HG02943 (cell line): Measurements from ENCODE around the gene RAMP3.

Experiments used
- ATAC-seq: cut with Tn5 transposase; IDR thresholded peaks from one replicate; pipeline ENCODE4 v1.9.1; 2021; ENCODE audit warnings: mild to moderate bottlenecking, low read depth, moderate library complexity; ENCODE audit not compliant: unreplicated experiment

Gene RAMP3

DNA sequence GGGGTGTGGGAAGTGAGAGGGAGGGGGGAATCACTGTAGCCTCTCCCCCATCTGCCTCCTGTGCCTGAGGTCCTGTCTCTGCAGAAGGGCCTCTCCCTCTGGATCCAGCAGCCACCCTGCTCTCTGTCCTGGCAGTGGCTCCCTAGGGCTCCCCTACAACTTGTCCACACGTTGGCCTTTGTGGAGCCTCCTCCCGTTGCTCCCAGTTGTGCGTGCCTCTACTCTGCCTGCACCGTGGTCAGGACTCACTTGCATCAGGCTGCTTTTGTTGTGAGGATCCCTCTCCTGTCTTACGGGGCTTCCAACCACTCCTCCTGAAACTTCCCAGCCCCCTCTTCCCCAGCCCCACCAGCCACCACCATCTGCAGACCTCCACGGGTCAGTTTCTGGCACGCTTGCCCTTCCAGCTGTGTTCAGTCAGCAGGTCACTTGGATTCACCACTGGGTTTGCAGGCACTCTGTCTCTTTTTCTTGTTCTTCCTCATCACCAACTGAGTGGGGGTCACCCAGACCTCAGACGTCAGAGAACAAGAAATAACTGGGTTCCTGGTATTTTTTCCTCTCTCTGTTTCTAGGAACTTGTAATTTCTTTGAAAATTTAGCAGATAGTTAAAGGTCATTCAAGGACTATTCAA, 62.3 kb downstream of the RAMP3 start:
- no peak for ATAC-seq

DNA sequence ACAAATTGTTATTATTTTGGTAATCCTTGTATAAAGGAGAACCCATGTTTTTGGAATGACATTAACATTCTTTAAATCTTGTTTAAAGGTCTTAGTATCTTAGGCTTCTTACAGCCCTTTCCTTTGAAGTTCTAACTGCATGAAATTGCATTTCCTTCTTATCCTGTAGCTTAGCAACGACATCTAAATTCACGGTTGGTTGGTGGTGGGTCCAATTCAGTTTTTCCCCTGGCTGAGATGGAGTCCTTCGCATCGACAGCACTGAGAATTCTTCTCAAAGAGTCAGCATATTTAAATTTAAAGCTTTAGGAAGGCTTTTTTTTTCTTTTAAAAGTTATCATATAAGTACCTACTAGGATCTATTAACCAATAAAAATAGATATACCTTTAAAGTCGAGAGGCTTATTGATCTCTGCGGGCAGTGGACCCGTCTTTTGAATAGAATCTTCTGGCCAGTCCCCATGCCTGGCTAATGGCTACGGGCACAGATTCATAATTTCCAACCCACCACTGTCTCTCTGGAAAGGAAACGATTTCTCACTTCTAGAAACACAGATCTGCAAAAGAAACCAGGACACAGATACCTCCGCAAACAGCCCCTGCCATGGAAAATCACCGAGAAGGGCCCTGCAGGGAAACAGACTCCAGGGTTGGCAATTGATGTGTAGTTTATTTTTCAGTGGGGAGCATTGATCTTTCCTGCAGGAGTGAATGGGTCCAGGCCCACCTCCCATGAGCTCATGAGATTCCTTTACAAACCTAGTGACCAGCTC, 63.4 kb downstream of the RAMP3 start:
- no peak for ATAC-seq

DNA sequence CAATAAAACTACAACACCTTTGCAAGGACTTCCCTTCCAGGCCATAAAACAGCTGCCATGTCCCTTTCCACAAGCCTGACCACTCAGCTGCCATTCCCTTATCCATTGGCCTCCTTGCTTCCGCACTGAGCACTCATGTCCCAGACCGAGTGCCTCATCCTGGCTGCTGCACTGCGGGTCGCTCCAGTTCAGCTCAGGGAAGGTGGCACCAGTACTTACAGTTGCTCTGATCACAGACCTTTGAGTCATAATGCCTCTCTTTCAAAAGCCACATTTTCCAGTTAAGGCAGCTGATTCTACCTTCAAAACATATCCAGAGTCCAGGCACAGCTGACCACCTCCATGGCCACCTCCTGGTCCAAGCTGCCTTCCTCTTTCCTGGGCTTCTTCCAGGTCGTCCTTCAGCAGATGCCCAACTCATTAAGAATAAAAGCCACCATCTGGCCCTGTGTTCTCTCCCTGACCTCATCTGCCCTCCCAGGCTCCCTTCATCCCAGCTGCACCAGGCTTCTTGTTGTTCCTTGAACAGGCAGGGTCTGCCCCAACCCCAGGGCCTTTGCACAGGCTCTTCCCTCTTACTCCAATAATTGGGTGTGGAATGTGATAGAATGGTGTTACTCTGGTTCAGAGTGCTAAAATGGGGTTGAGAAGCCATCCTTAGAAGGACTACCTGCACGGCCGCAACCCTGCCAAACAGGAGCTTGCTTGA, 64.5 kb downstream of the RAMP3 start:
- no peak for ATAC-seq

DNA sequence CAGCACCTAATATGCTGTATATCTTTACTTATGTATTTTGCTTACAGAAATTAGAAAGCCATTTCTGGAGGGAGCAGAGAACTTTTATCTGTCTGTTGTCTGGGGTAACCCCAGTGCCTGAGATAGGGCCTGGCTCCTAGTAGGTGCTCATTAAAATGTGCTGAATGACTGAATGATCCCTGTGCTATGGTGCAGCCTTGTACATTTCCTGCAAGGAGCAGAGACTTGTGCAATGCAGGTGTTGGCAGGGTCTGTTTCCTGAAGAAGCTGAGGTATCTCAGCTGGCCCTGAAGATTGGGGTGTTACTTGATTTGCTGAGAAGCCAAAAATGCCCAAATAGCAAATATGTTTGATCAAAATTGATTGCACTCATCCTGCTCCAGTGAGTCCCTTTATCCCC, 65.5 kb downstream of the RAMP3 start:
- ATAC-seq = no peak

DNA sequence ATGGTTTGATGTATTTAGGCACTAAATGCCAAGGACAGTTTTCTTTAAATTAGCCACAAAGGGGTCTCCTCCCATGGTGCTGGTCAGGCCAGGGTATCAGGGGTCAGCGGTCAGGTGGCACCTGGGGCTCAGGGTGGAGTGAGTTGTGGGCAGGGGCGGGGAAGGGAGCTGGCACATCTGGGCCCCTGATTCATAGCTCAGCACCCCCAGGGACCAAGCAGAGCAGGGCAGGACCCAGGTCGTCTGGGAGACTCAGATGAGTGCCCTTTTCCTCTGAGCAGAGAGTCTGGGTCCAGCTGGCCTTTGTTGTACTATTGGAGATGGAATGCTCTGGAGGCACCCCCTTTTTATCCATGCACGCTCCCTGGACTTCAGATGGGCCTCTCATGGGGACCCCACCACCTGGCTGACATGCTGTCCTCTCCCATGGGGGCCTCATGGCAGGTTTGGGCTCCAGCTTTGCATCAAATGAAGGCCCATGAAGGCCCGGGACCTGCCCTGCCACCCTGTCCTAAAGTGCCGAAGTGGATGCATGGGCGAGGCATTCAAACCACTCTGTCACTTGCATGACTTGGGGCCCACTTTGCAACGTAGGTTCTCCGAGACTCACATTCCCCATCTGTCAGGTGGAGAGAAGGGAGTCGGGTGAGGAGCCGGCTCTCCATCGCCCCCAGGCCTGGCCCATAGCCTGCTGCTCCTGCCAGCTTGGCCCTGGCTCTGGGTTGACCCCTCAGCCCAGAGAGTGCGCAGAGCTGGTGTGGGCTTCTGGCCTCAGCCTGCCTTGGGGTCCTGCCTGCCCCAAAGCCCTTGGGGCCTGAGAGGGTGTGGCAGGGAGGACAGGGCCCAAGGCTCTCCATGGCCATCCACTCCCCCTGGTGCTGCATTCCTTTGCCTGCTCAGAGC, 66.4 kb downstream of the RAMP3 start:
- no peak for ATAC-seq

DNA sequence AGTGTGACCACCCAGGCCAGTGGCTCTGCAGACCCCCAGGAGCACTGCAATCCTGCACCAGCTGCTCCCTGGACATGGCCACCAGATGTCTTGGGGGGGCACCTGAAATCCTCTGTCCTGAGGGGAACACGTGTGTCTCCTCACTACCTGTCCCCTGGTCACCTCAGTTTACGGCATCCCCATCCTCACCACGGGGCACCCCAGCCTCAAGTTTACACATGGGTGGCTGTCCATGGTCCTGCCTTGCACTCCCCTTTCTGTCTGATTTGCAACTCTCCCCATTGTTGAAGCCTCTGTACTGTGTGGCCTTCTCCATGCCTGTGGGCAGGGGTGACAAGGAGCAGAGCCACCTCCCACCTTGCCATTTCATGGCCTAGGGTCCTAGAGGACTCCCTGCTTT, 67.2 kb downstream of the RAMP3 start:
- no peak for ATAC-seq

DNA sequence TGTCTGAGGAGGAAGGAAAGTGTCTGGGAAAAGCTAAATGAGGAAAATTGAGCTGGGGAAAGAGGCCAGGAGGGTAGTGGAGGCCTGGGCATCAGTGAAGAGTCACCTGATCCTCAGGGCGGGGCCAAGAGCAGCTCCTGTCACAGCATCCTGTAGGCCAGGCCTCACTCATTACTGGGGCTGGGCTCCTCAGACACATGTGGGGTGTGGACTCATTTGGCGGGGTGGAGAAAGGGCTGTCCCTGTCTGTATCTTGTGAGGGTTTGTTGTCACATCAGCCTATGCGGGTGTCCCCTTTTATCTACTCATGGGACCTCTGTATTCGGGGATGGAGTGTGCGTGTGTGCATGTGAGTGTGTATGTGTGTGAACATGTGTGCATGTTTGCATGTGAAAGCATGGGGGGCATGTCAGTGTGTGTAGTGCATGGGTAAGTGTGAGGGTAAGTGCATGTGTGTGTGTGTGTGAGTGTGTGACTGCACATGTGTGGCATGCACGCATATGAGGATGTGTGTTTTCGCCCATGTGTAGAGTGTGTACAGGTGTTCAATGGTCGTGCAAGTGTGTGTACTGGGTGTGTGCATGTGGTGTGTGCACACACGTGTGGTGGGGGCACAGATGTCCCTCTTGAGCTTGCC, 67.8 kb downstream of the RAMP3 start:
- ATAC-seq = no peak

DNA sequence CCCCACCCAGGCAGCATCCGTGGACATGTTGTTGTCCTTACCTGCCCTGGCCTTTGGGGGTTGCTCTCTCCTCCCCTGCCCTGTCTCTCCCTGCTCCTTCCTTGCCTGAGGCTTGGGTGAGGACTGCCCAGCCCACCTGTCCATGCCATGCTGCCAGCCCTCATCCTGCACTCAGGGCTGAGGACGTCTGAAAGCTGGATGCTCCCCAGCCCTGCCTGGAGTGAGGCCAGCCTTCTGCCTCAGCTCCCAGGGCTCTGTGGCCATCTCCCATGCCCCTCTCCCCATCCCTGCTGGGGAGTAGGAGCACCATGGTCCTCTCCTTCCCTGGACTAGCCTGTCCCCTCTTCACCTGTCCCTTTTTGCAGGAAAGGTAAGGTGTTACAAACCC, 68.4 kb downstream of the RAMP3 start:
- ATAC-seq = no peak

DNA sequence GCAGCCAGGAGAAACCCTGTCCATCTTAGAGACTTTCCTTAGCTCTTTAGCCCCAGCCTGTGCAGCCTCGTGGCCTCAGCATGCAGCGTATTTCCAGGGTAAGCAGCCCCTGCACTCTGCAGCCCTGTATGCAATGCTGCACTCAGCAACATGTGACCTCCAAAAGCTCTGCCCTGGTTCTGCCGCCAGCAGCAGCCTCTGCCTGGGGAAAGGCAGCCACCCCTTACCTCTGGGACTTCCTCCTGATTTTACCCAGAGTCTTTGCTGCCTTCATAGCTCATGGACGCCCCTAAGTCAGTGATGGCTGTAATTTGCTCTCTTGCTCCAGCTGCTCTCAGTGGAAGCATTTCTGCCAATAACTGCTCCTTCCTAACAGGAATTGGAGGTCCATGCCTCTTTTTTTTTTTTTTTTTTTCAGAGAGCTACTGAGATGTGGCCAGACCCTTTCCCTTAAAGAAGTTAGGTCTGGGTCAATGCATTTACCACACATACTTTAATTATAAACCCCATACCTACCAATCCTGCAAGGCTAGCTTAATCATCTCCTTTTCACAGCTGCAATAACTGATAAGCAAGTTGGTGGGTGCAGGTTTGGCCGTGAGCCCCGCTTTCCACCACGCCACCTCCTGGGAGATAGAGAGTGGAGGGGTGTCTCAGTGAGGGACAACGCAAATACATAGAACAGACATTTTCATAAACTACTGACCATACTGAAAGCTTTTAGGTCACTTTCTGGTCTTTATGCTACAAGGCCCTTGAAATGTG, 71.7 kb downstream of the RAMP3 start:
- no peak for ATAC-seq

DNA sequence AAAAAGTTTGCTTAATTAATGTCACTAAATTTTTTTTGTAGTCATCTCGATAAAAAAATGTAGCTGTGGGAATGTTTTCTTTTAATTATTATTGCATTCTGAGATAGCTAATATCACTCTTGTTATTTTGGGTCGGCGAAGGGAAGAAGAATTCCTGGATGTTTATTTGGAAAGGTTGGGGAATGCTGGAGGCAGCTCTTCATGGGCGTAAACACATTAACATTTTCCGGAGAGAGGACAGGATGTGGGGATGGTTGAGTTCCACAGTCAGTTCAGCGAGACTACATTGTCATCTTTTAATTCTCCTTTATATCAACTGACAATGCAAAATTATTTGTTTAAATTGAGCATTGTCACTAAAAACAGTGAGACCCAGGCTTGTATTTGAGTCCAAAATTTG, 72.5 kb downstream of the RAMP3 start:
- no peak for ATAC-seq

DNA sequence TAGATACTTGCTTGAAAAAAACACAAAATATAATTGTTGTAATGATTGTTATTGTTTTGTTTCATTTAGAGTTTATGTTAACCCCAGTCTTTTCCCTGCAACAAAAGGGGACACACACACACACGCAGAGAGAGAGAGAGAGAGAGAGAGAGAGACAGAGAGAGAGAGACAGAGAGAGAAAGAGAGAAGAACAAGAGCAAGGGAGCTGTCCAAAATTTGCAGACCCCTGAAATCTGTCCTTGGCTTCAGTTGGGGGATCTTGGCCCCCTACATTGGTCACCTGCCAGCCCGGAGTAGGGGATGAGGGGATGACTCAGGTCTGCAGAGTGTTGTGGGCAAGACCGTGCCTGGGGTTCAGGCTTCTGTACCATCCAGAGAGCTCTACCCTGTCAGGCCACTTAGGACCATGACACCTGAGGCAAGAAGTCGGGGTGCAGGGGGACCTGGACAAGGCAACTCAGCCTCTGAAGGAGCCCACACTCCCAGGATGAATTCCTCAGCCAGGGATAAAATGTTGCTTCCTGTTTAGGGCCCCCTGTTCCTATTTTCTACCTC, 73.1 kb downstream of the RAMP3 start:
- no peak for ATAC-seq

DNA sequence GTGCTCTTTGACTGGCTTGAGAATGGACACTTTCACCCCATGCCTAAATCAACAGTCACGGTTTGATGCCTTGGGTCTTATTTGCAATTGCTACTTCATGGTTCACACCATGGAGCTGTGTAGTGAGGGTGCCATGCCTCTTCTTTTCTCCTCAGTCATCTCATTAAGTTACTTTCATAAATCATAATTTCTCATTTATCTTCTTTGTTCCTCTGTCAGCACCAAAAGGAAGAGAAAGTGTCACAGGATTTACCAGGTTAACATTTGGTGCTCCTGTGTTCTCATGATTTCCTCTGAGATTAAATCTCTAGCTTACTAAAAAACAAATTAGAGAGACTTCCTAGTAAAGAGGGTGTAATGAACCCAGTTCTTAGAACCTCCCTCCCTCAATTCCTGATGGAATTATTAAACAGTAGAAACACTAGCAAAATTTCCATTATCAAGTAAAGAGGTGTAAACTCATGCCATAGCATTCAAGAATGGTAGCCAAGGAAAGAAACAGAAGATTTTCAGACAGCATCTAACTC, 75.7 kb downstream of the RAMP3 start:
- no peak for ATAC-seq
